Measurements from ENCODE around the gene MEIS2. TPM values are rescaled to one million over a fixed set of nuclear protein-coding genes. Genes with fewer than 3 reads are reported as not detected.

Gene MEIS2
- total RNA-seq, 4 donors from 2014 or later: 14.8 to 28.4 (median 20.4) TPM

DNA sequence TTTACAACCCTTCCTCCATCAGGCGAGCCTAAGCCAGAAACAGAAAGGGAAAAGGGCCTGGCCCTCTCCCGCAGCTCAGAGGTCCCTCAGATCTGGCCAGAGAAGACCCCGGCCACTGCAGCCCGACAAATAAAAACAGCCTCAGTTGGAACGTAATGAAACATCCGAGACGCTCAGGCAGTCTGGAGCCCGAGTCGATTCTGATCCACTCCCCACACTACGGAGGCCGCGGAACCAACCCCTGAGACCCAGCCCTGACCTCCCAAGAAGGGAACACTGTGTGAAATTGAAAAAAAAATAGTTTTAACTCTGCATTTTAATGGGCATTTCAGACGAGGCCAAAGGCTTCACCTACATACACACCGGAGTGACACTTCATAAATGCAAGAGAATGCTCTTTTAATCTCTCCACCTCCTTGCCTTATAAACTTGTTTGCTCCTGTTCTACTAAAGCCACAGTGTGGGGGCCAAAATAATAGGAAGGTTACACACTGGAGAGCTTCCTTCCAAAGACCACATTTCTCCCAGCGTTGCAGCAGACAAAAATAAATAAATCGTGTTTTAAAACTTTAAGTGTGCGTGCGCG, 3.7 kb downstream of the MEIS2 start:
- 28 to 42% methylated on average over 19 of the region's 19 CpGs for WGBS, 2 donors
- Histone ChIP-seq H3K4me1 (peaks cover 4 to 8% of the 10 kb centered on the region in 2 donors), H3K4me3 (replicated peaks in 1 of 3) (peak overlapping the region in 1 of 3 donors; percentile 55), H3K36me3 (no peaks in the 10 kb centered on the region), H3K27ac (peak overlapping the region; percentile 26 to 92 (median 51)), H3K9me3 (no peaks in the 10 kb centered on the region), H3K27me3 (peaks cover 6% of the 10 kb centered on the region)
- TF ChIP-seq, protein P1, sequence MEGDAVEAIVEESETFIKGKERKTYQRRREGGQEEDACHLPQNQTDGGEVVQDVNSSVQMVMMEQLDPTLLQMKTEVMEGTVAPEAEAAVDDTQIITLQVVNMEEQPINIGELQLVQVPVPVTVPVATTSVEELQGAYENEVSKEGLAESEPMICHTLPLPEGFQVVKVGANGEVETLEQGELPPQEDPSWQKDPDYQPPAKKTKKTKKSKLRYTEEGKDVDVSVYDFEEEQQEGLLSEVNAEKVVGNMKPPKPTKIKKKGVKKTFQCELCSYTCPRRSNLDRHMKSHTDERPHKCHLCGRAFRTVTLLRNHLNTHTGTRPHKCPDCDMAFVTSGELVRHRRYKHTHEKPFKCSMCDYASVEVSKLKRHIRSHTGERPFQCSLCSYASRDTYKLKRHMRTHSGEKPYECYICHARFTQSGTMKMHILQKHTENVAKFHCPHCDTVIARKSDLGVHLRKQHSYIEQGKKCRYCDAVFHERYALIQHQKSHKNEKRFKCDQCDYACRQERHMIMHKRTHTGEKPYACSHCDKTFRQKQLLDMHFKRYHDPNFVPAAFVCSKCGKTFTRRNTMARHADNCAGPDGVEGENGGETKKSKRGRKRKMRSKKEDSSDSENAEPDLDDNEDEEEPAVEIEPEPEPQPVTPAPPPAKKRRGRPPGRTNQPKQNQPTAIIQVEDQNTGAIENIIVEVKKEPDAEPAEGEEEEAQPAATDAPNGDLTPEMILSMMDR (IDR thresholded peaks at IDR 0.05): no peak
- TF ChIP-seq POLR2A (IDR thresholded peaks at IDR 0.05): no peak
- no peak for DNase-seq
- intact Hi-C loops (cut with DNase I): no loop called here

- Histone ChIP-seq H3K4me1 (peaks cover 4 to 8% of the 10 kb centered on the region in 2 donors), H3K36me3 (no peaks in the 10 kb centered on the region), H3K4me3 (replicated peaks in 1 of 3) (peak overlapping the region in 1 of 3 donors; percentile 55), H3K27me3 (peaks cover 6% of the 10 kb centered on the region), H3K9me3 (no peaks in the 10 kb centered on the region), H3K27ac (peak overlapping the region; percentile 26 to 92 (median 51))
- 29 to 31% methylated on average over 30 to 32 of the region's 32 CpGs for WGBS, 2 donors
- no peak for DNase-seq
- intact Hi-C loops (cut with DNase I): no loop called here
- TF ChIP-seq, protein P1 (IDR thresholded peaks at IDR 0.05): no peak
- no peak for TF ChIP-seq POLR2A (IDR thresholded peaks at IDR 0.05)
These were observed 4.4 kb downstream of the MEIS2 start for GRCh38 chr15:37095770-37096557.

- Histone ChIP-seq H3K27me3 (peaks cover 6% of the 10 kb centered on the region), H3K4me1 (peaks cover 4 to 8% of the 10 kb centered on the region in 2 donors), H3K9me3 (no peaks in the 10 kb centered on the region), H3K4me3 (replicated peaks in 1 of 3) (peak overlapping the region in 1 of 3 donors; percentile 55), H3K27ac (peak overlapping the region; percentile 43 to 92 (median 51)), H3K36me3 (no peaks in the 10 kb centered on the region)
- intact Hi-C loops (cut with DNase I): no loop called here
- 27 to 38% methylated on average over 34 to 36 of the region's 36 CpGs for WGBS, 2 donors
- DNase-seq: no peak
- TF ChIP-seq, protein P1 (IDR thresholded peaks at IDR 0.05): no peak
- TF ChIP-seq POLR2A (IDR thresholded peaks at IDR 0.05): no peak
These were observed 5.2 kb downstream of the MEIS2 start for GRCh38 chr15:37094915-37095711.

DNA sequence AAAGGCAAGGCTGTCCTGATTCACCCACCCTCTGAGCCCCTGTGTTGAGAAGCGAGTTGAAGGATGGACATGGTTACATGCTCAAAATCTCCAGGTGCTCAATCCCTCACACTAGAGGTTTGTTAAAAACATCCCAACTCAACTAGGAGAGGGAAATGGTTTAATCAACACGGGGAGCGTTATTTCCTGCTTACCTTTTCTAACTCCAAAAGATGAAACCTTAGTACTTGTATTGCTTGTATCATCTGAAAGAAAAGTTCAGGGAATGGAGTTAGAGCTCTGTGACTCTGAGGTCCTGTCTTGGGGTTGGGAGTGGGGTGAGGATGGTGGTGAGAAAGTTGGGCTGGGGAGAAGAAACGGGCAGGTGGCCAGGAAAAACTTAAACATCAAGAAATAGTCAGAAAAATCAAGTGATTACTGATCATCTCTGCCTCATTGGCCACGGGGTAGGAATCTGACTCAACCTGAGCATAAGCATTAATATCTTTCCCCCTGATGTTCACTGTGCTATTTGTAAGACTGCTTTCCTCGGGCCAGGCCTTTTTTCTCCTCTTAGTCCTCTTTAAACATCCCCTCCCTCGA, 5.9 kb downstream of the MEIS2 start:
- Histone ChIP-seq H3K27me3 (peaks cover 6% of the 10 kb centered on the region), H3K27ac (peak overlapping the region in 2 of 3 donors; percentile 51 to 92), H3K36me3 (no peaks in the 10 kb centered on the region), H3K4me3 (replicated peaks in 1 of 3) (no peak overlapping the region), H3K4me1 (peaks cover 4 to 8% of the 10 kb centered on the region in 2 donors), H3K9me3 (no peaks in the 10 kb centered on the region)
- no peak for DNase-seq
- intact Hi-C loops (cut with DNase I): no loop called here
- WGBS, 2 donors: 58 to 72% methylated on average over 7 of the region's 7 CpGs
- TF ChIP-seq, protein P1 (IDR thresholded peaks at IDR 0.05): no peak
- no peak for TF ChIP-seq POLR2A (IDR thresholded peaks at IDR 0.05)

Measured in thyroid gland (tissue), 4 donors.